Measurements from ENCODE around the gene MOCS2.

Gene MOCS2

DNA sequence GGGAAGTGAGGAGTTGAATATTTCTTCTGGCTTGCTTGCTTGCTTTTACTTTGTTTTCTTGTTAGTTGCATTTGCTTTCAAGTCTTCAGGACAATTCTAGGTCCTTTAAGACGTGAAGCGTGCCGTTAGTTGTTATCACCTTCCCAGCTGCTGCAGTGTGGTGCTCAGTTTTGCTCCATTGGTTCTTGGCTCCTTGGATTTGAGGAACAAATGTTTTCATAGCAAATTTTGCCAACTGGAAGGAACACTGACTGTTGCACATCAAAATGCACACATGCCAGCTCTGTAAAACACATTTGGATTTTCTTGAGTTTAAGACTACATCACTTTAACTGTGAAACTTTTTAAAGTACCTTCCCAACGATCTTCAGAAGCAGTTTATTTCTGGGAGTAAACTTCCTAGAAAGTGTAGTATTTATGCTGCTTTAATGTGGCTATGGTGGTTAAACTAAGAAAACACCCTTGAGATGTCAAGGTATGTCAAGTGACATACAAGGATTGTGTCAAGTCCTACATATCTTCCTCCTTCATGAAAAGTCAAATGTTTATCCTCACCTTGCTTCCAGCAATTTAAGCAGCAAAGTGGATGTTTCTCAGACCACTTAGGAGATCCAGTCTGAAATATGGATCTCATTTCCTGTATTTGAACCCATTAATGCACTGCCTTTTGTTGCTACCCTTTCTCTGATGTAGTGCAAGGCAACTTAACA is 24.9 kb downstream of the MOCS2 start:
- no peak for DNase-seq (ENCODE audit: low spot score)
- TF ChIP-seq, protein P1, sequence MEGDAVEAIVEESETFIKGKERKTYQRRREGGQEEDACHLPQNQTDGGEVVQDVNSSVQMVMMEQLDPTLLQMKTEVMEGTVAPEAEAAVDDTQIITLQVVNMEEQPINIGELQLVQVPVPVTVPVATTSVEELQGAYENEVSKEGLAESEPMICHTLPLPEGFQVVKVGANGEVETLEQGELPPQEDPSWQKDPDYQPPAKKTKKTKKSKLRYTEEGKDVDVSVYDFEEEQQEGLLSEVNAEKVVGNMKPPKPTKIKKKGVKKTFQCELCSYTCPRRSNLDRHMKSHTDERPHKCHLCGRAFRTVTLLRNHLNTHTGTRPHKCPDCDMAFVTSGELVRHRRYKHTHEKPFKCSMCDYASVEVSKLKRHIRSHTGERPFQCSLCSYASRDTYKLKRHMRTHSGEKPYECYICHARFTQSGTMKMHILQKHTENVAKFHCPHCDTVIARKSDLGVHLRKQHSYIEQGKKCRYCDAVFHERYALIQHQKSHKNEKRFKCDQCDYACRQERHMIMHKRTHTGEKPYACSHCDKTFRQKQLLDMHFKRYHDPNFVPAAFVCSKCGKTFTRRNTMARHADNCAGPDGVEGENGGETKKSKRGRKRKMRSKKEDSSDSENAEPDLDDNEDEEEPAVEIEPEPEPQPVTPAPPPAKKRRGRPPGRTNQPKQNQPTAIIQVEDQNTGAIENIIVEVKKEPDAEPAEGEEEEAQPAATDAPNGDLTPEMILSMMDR (IDR thresholded peaks at IDR 0.05; ENCODE audit: extremely low read depth, missing control alignments), result no peak

DNA sequence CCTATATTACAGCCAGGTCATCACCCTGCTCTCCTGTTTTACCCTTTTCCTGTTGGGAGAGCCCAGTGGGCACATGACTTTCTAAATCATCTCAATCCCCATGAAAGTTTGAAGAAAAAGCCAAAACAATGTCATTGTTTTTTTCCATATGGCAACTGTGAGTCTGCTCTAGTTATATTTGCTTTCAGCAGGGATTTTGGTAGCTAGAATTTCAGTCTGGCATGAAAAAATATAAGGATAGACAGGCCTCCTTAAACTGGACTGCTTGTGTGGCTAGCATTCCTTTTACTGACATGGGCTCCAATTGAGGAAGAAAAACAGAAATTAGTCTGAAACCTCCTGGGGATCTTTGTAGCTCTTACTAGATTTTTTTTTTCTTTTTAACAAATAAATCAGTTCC is 25.6 kb downstream of the MOCS2 start:
- DNase-seq (ENCODE audit: low spot score), result no peak
- TF ChIP-seq, protein P1 (IDR thresholded peaks at IDR 0.05; ENCODE audit: extremely low read depth, missing control alignments), result no peak

DNA sequence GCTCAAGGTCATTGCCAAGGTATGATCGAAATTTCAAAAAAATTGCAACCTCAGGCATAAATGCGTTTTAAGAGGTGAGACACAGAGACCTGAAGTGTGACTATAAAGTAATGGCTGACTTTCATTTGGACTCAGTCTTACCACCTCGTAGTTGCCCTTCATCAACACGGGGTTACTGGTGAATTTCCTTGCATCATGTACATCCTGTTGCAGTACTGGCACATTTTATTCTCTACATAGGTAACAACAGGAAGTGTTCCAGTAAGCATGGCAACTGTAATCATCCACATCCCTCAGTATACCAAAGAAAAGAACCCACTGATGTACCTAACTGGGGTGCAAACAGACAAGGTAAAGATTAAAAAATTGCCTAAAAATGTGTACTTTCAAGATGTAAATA is 29.3 kb downstream of the MOCS2 start:
- no peak for DNase-seq (ENCODE audit: low spot score)
- TF ChIP-seq, protein P1 (IDR thresholded peaks at IDR 0.05; ENCODE audit: extremely low read depth, missing control alignments), result no peak

DNA sequence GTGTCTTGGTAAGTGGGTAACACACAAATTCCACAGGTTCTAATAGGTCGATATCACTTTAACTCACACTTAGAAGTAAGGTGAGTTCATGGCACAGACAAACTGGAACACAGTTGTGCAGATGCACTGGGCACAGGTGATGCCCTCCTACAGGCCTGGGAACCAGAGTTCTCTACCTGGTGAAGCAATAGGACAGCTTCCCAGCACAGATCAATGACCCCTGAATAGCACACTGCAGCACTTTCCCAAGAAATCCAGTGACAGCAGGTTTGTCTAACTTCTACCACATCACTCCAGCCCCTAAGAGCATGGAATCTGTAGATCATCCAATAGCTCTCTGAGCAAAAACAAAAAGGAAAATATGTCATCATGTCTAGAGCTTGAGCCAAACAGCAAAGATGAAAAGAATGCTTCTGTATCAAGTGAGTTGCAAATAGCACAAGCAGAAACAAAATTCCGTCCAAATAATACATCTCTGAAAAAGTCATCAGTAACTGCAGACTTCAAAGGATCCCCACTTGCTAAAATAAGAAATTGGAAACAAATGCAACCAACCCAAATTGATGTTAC is 33.5 kb downstream of the MOCS2 start:
- DNase-seq (ENCODE audit: low spot score), result no peak
- TF ChIP-seq, protein P1 (IDR thresholded peaks at IDR 0.05; ENCODE audit: extremely low read depth, missing control alignments), result no peak

DNA sequence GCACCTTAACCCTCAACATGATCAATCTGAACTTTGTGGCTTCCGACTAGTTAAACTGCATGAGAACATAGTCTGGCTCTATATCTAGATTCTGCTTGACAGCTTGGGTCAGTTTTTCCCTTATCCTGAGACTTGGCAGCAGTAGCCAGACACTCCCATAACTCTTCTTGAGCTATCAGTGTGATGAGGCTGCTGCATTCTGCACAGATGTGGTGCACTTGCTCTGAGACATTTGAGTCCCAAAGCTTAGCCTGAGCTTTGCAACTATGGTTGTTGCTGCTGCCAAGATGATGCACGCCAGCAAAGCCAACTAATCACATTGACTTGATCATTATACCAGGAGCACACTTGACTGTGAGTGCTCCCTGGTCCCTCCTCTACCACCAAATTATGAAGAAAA is 36.2 kb downstream of the MOCS2 start:
- no peak for DNase-seq (ENCODE audit: low spot score)
- TF ChIP-seq, protein P1 (IDR thresholded peaks at IDR 0.05; ENCODE audit: extremely low read depth, missing control alignments), result no peak

DNA sequence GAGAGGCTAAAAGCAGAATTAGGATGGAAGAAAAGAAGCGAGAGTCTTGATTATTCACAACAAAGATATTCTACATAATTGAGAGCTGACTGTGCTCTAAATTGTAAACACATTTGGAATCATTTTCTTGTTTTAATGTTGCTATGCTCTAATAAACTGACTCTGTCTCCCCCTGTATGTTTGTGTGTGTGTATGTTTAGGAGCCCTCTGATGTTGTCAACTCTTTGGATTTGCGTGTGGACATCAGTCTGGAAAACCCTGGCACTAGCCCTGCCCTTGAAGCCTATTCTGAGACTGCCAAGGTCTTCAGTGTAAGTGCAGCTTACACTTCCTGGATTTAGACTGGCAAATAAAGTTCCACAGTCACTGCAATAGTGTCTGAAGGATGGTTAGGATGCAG is 37.8 kb downstream of the MOCS2 start:
- DNase-seq (ENCODE audit: low spot score), result no peak
- TF ChIP-seq, protein P1 (IDR thresholded peaks at IDR 0.05; ENCODE audit: extremely low read depth, missing control alignments), result no peak

DNA sequence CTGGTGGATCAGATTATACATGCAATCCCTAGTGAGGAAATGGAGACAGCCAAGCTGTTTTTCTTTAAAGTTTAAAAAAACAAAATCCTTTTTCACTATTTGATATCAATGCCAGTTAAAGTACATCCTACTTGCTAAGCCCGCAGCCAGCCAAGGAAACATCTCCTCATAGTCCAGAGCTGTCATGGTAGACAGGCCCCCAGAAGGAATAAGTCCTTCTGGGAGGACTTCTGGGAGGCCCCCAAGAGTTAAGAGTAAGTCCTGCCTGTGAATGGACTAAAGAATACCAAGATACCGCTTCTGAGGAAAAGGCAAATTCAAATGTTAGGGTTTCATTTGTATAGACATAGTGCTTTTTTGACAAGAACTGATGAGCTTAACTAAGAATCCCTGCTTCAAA is 38.3 kb downstream of the MOCS2 start:
- no peak for DNase-seq (ENCODE audit: low spot score)
- TF ChIP-seq, protein P1 (IDR thresholded peaks at IDR 0.05; ENCODE audit: extremely low read depth, missing control alignments), result no peak

Data from GM20000 (cell line).